GM13977 (cell line): Measurements from ENCODE around the gene BARHL1.
"Not testable (repeated sequence)": the region's sequence is repeated elsewhere in the genome, so short reads cannot be mapped to it uniquely, and the experiment has no call there.

Experiments used
- DNase-seq: peaks from one replicate; pipeline ENCODE4 v3.0.0; 2012; ENCODE audit warnings: low spot score
- CTCF ChIP-seq: IDR thresholded peaks from 2 replicates; pipeline ENCODE4 v1.5.1; 2012; ENCODE audit warnings: mild to moderate bottlenecking, control low read depth; ENCODE audit not compliant: insufficient read depth; ENCODE audit errors: extremely low read depth, missing control alignments
- in situ Hi-C: fragments of 300-500 bp; cut with MboI; formaldehyde crosslinking; loops from one replicate; pipeline ENCODE4 v1.12.0; 2022; ENCODE audit warnings: low sequenced_read_pairs, low pct_unique_long_range_greater_than_20kb, mixed read lengths, inconsistent platforms; ENCODE audit not compliant: unreplicated experiment

BARHL1 gene

GRCh38 chr9:132564526-132564925 is 17.9 kb upstream of the BARHL1 start:
- in situ Hi-C loops, result no loop called here
- DNase-seq, result no peak
- TF ChIP-seq CTCF, result no peak

GRCh38 chr9:132568787-132569186 is 13.6 kb upstream of the BARHL1 start:
- DNase-seq, in situ Hi-C loops: not testable (repeated sequence)

GRCh38 chr9:132571806-132572600 is 10.4 kb upstream of the BARHL1 start:
- in situ Hi-C loops, result no loop called here
- no peak for DNase-seq
- no peak for TF ChIP-seq CTCF

GRCh38 chr9:132572921-132573320 is 9.5 kb upstream of the BARHL1 start:
- TF ChIP-seq CTCF, result no peak
- no peak for DNase-seq
- in situ Hi-C loops, result no loop called here

GRCh38 chr9:132575005-132575609 is 7.3 kb upstream of the BARHL1 start:
- DNase-seq, result peak; percentile 80
- TF ChIP-seq CTCF, result peak; percentile 74

GRCh38 chr9:132575811-132576210 is 6.6 kb upstream of the BARHL1 start:
- in situ Hi-C loops, result no loop called here
- DNase-seq, result no peak
- TF ChIP-seq CTCF, result no peak

More at GRCh38 chr9:132575005-132575609, 7.3 kb upstream of the BARHL1 start:
- in situ Hi-C loops, result no loop called here

- no peak for TF ChIP-seq CTCF
- DNase-seq, result no peak
- in situ Hi-C loops, result no loop called here
Measured at GRCh38 chr9:132577119-132577518, 5.3 kb upstream of the BARHL1 start.
